H1 (cell line): Measurements from ENCODE around the gene ADRA2C. TPM values are rescaled to one million over a fixed set of nuclear protein-coding genes. Genes with fewer than 3 reads are reported as not detected.

Source experiments
- CTCF ChIA-PET: fragments of 300-600 bp; sonication (Branson Sonifier 250); formaldehyde crosslinking; loops from one replicate; lab custom pipeline; 2021; ENCODE audit not compliant: partially characterized antibody; lab: Charles Lee
- POLR2A ChIA-PET: fragments of 300-600 bp; sonication (Branson Sonifier 250); formaldehyde crosslinking; loops from one replicate; lab custom pipeline; 2021; ENCODE audit warnings: inconsistent platforms; ENCODE audit not compliant: partially characterized antibody; lab: Charles Lee
- DNase-seq, 2 experiments: peaks; one replicate each; pipeline versions ENCODE4 v3.0.0 to v3.0.0-alpha.2; 2010 to 2022; ENCODE audit warnings: low spot score in 2 of 2, low read depth in 1 of 2, mixed read lengths in 1 of 2
- FAIRE-seq: peaks from 2 replicates; lab custom pipeline; 2011; peaks lifted over from hg19 to GRCh38; lab: Jason Lieb, UNC
- H2AFZ ChIP-seq: 2 replicates; pipeline ENCODE4 v1.8.1; 2012; ENCODE audit warnings: low read length, inconsistent platforms
- H2AK5ac ChIP-seq: 2 replicates; pipeline ENCODE4 v1.6.1; 2013; ENCODE audit warnings: low read depth, low read length
- H2BK120ac ChIP-seq: replicated peaks from 2 replicates; pipeline ENCODE3; 2013; ENCODE audit warnings: low read depth, low read length, inconsistent platforms
- H2BK12ac ChIP-seq: 2 replicates; pipeline ENCODE4 v1.6.1; 2013; ENCODE audit warnings: low read depth, low read length
- H2BK15ac ChIP-seq: 2 replicates; pipeline ENCODE4 v1.6.1; 2013; ENCODE audit warnings: low read length
- H2BK20ac ChIP-seq: 2 replicates; pipeline ENCODE4 v1.6.1; 2013; ENCODE audit warnings: low read length
- H2BK5ac ChIP-seq: 2 replicates; pipeline ENCODE4 v1.6.1; 2013; ENCODE audit warnings: low read depth, low read length
- H3K14ac ChIP-seq: 2 replicates; pipeline ENCODE4 v1.6.1; 2013; ENCODE audit warnings: inconsistent platforms; ENCODE audit not compliant: insufficient read length
- H3K18ac ChIP-seq: 2 replicates; pipeline ENCODE4 v1.6.1; 2013; ENCODE audit warnings: low read length; ENCODE audit errors: extremely low read depth
- H3K23ac ChIP-seq: 2 replicates; pipeline ENCODE4 v1.6.1; 2013; ENCODE audit warnings: inconsistent platforms; ENCODE audit not compliant: insufficient read length
- H3K23me2 ChIP-seq: 2 replicates; pipeline ENCODE4 v1.6.1; 2013; ENCODE audit warnings: low read depth, low read length
- H3K27ac ChIP-seq: 2 replicates; pipeline ENCODE4 v1.6.1; 2011; ENCODE audit warnings: low read depth, low read length, inconsistent platforms
- H3K27me3 ChIP-seq, 4 experiments: replicated peaks in 1 of 4; 1 replicate in 1 of 4; 2 replicates in 3 of 4; pipeline versions ENCODE4 v1.6.1 to v1.8.1; 2011 to 2013; ENCODE audit warnings: low read length in 3 of 4, mild to moderate bottlenecking in 3 of 4, inconsistent platforms in 2 of 4, mixed read lengths in 2 of 4, moderate library complexity in 1 of 4; ENCODE audit not compliant: control insufficient read depth in 3 of 4, insufficient read depth in 3 of 4; ENCODE audit errors: extremely low read depth in 1 of 4
- H3K36me3 ChIP-seq, 4 experiments: 2 replicates each; pipeline versions ENCODE4 v1.6.1 to v1.8.1; 2011 to 2013; ENCODE audit warnings: mild to moderate bottlenecking in 4 of 4, low read length in 3 of 4, moderate library complexity in 2 of 4, control low read depth in 1 of 4, inconsistent platforms in 1 of 4; ENCODE audit not compliant: insufficient read depth in 4 of 4, control insufficient read depth in 2 of 4
- H3K4ac ChIP-seq: replicated peaks from 2 replicates; pipeline ENCODE3; 2013; ENCODE audit warnings: low read length, low read depth, mixed read lengths, inconsistent platforms; ENCODE audit not compliant: insufficient read length
- H3K4me1 ChIP-seq, 4 experiments: replicated peaks in 1 of 4; 1 replicate in 1 of 4; 2 replicates in 3 of 4; pipeline versions ENCODE4 v1.6.1 to v1.8.1; 2011 to 2013; ENCODE audit warnings: low read length in 3 of 4, inconsistent platforms in 2 of 4, mixed read lengths in 1 of 4; ENCODE audit not compliant: insufficient read depth in 4 of 4, control insufficient read depth in 3 of 4
- H3K4me2 ChIP-seq, 2 experiments: 2 replicates each; pipeline versions ENCODE4 v1.6.1 to v1.8.1; 2011 to 2013; ENCODE audit warnings: low read depth in 2 of 2, low read length in 2 of 2, control low read depth in 1 of 2, inconsistent platforms in 1 of 2, mild to moderate bottlenecking in 1 of 2; ENCODE audit not compliant: insufficient read depth in 1 of 2
- H3K4me3 ChIP-seq, 4 experiments: fragments of 200-600, 300-600 bp in 1 of 4; sonication (generic), shearing (Covaris generic), sonication (Bioruptor Twin) in 1 of 4; 2 replicates each; pipeline versions ENCODE4 v1.5.1 to v1.8.1; 2011 to 2016; ENCODE audit warnings: low read length in 4 of 4, low read depth in 3 of 4, control low read depth in 2 of 4, inconsistent platforms in 2 of 4, mild to moderate bottlenecking in 2 of 4, mixed read lengths in 1 of 4, moderate library complexity in 1 of 4; ENCODE audit not compliant: insufficient read depth in 2 of 4; ENCODE audit errors: extremely low read depth in 1 of 4
- H3K56ac ChIP-seq: replicated peaks from 2 replicates; pipeline ENCODE3; 2013; ENCODE audit warnings: low read depth, mild to moderate bottlenecking, mixed read lengths, low read length, inconsistent platforms; ENCODE audit not compliant: insufficient read length
- H3K79me1 ChIP-seq: 2 replicates; pipeline ENCODE4 v1.6.1; 2013; ENCODE audit warnings: low read depth, low read length, control low read depth
- H3K79me2 ChIP-seq, 2 experiments: 2 replicates each; pipeline versions ENCODE4 v1.6.1 to v1.8.1; 2012 to 2013; ENCODE audit warnings: low read length in 2 of 2, mild to moderate bottlenecking in 2 of 2, inconsistent platforms in 1 of 2; ENCODE audit not compliant: insufficient read depth in 2 of 2, control insufficient read depth in 1 of 2
- H3K9ac ChIP-seq, 4 experiments: replicated peaks in 1 of 4; 1 replicate in 1 of 4; 2 replicates in 3 of 4; pipeline versions ENCODE4 v1.6.1 to v1.8.1; 2011 to 2013; ENCODE audit warnings: low read depth in 3 of 4, low read length in 3 of 4, control low read depth in 2 of 4, mild to moderate bottlenecking in 2 of 4, moderate library complexity in 2 of 4, inconsistent platforms in 1 of 4; ENCODE audit errors: extremely low read depth in 1 of 4
- H3K9me3 ChIP-seq, 2 experiments: 2 replicates each; pipeline versions ENCODE4 v1.6.1 to v1.8.1; 2012 to 2013; ENCODE audit warnings: mild to moderate bottlenecking in 2 of 2, moderate library complexity in 2 of 2, control low read depth in 1 of 2, inconsistent platforms in 1 of 2, low read depth in 1 of 2, low read length in 1 of 2, mixed read lengths in 1 of 2; ENCODE audit not compliant: insufficient read depth in 2 of 2
- H4K20me1 ChIP-seq, 2 experiments: replicated peaks in 1 of 2; 2 replicates each; pipeline versions ENCODE3 to v1.8.1; 2011 to 2013; ENCODE audit warnings: inconsistent platforms in 2 of 2, low read length in 2 of 2, mild to moderate bottlenecking in 1 of 2; ENCODE audit not compliant: insufficient read depth in 2 of 2, control insufficient read depth in 1 of 2
- H4K5ac ChIP-seq: 2 replicates; pipeline ENCODE4 v1.6.1; 2013; ENCODE audit warnings: low read length, low read depth, mixed read lengths, inconsistent platforms; ENCODE audit not compliant: insufficient read length
- H4K8ac ChIP-seq: 2 replicates; pipeline ENCODE4 v1.8.0; 2013; ENCODE audit warnings: mild to moderate bottlenecking, moderate library complexity, low read length, inconsistent platforms; ENCODE audit not compliant: insufficient read depth; ENCODE audit errors: extremely low read depth
- H4K91ac ChIP-seq: replicated peaks from 2 replicates; pipeline ENCODE3; 2013; ENCODE audit warnings: low read length, mixed read lengths, inconsistent platforms; ENCODE audit not compliant: insufficient read length
- CTCF ChIP-seq, 3 experiments: IDR thresholded peaks; 1 replicate in 2 of 3; 2 replicates in 1 of 3; pipeline versions ENCODE4 v1.5.1 to v1.6.1; 2011; ENCODE audit warnings: low read length in 3 of 3, mild to moderate bottlenecking in 3 of 3, inconsistent platforms in 2 of 3, low read depth in 1 of 3, moderate library complexity in 1 of 3; ENCODE audit not compliant: insufficient read depth in 1 of 3; ENCODE audit errors: control extremely low read depth in 1 of 3
- HDAC2 ChIP-seq, 2 experiments: fragments of 300-600 bp in 1 of 2; sonication (generic) in 1 of 2; IDR thresholded peaks; 2 replicates each; pipeline ENCODE4 v1.6.1; 2011 to 2012; ENCODE audit warnings: low read depth in 2 of 2, low read length in 2 of 2, mild to moderate bottlenecking in 2 of 2, moderate library complexity in 2 of 2, borderline replicate concordance in 1 of 2, inconsistent platforms in 1 of 2
- KDM1A ChIP-seq: fragments of 200-600, 300-600 bp; sonication (generic); IDR thresholded peaks from 2 replicates; pipeline ENCODE4 v1.7.1; 2016; ENCODE audit warnings: mild to moderate bottlenecking, low read length, borderline replicate concordance
- MAFK ChIP-seq: IDR thresholded peaks from 2 replicates; pipeline ENCODE4 v1.6.1; 2012; ENCODE audit warnings: low read depth, mild to moderate bottlenecking, improper control_type of control experiment, low read length
- TBP ChIP-seq: IDR thresholded peaks from 2 replicates; pipeline ENCODE4 v1.6.1; 2011; ENCODE audit warnings: low read depth, low read length, improper control_type of control experiment
- TEAD4 ChIP-seq: IDR thresholded peaks from 2 replicates; pipeline ENCODE4 v1.6.1; 2012; ENCODE audit warnings: low read depth, low read length, inconsistent platforms, mixed read lengths
- WGBS, 2 experiments: shearing (Covaris generic) in 1 of 2; methylation state at CpG; one replicate each; pipeline versions ENCODE4 v1.1.6 to v1.1.7; 2013 to 2015; ENCODE audit warnings: low lambda C conversion rate in 2 of 2, mixed read lengths in 2 of 2, inconsistent platforms in 1 of 2, low coverage in 1 of 2, missing lambda C conversion rate in 1 of 2; ENCODE audit not compliant: insufficient replicate concordance in 2 of 2, insufficient coverage in 1 of 2, insufficient read length in 1 of 2; ENCODE audit errors: extremely low coverage in 1 of 2, missing lambda C conversion rate in 1 of 2; 5-methylcytosine and 5-hydroxymethylcytosine counted together
- polyA plus RNA-seq, 7 experiments: library from polyadenylated mRNA; depleted of rRNA in 3 of 7; stranded (reverse) in 5 of 7; unstranded in 2 of 7; fragments of >200 nt in 5 of 7; fragments of 200-250 nt in 2 of 7; gene quantifications; 1 replicate in 5 of 7; 2 replicates in 1 of 7; 4 replicates in 1 of 7; pipeline versions ENCODE4 v1.2.1 to v1.2.3, GENCODE V29; 2011 to 2013; ENCODE audit warnings: missing spikeins in 2 of 7, mixed read lengths in 2 of 7
- total RNA-seq: library from RNA; stranded (reverse); fragmentation: NEBNext Ultra II Directional; extraction: Animal tissue kit (Norgen Biotek cat#: 25700); gene quantifications from 2 replicates; pipeline ENCODE4 v1.2.1, GENCODE V29; 2021
- TF ChIP-seq, protein P1 (sequence below): IDR thresholded peaks from 2 replicates; pipeline ENCODE4 v1.6.1; 2011; ENCODE audit warnings: low read length, improper control_type of control experiment

ADRA2C gene
- total and polyA plus RNA-seq, 2 of the 8 experiments (the other 6 are each of a cell fraction or from before 2014, with no cell fraction given) = 14.6 to 14.8 TPM

DNA sequence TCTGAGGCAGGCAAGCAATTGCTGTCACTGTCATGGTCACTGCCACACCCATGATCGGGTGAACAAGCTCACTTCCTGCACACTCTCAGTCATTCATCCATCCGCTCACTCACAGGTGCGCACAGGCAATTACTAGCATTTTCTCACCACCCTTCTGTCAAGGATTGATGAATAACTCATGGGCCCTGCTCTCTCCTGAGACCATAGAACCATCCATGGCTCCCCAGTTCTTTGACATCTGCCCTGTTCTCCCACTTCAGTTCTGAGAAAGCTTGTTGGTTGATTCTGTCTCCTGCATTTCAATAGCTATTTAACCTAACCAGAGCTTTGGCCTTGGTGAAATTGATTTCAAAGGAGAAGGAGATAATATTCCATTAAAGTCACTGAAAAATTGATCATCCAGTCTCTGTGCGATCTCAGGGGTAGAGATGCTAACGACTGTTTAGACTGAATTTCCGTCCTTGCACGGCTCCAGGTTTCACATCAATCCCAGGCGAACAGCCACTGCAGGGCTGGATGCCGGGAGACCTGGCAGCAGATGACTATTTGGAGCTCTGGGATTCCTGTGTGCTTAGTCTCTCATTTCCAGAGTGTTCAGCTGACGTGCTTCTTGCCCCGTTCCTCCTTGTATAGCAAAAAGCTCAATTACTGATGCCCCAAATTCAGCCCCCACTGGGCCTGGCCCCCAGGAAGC lies 36.9 kb upstream of the ADRA2C start:
- Histone ChIP-seq H3K9me3 (no peaks in the 10 kb centered on the region), H3K36me3 (no peaks in the 10 kb centered on the region), H3K4ac (no peak overlapping the region), H2BK15ac (no peak overlapping the region), H3K9ac (no peak overlapping the region), H4K20me1 (no peaks in the 10 kb centered on the region), H3K4me1 (peaks cover 0 to 47% (median 27%) of the 10 kb centered on the region in 4 experiments; a peak in 6 of 7 replicates), H2AK5ac (no peak overlapping the region), H4K5ac (no peak overlapping the region), H3K4me2 (no peak overlapping the region), H3K79me2 (no peaks in the 10 kb centered on the region), H2AFZ (no peak overlapping the region), H2BK20ac (no peak overlapping the region), H3K18ac (no peak overlapping the region), H2BK12ac (peak overlapping the region; percentile 77; the same call in 1 of the 2 replicates), H2BK120ac (no peak overlapping the region), H3K23ac (no peak overlapping the region), H3K23me2 (peaks cover 3% of the 10 kb centered on the region; the same call in 1 of the 2 replicates), H3K4me3 (no peak overlapping the region), H2BK5ac (no peak overlapping the region), H3K27me3 (peaks cover 0 to 19% (median 16%) of the 10 kb centered on the region in 4 experiments; a peak in 5 of 7 replicates), H4K91ac (no peak overlapping the region), H3K56ac (no peak overlapping the region), H3K27ac (no peak overlapping the region), H4K8ac (no peak overlapping the region), H3K79me1 (no peaks in the 10 kb centered on the region), H3K14ac (no peak overlapping the region)
- FAIRE-seq (no peak), DNase-seq (no peak)
- POLR2A ChIA-PET = interaction anchor here (0.9 to 1.6 kb wide), 5 partner anchors 11 to 36 kb away, joined by 3 to 6 read pairs (median 3); no protein-coding TSS in a partner anchor
- CTCF ChIA-PET = interaction anchor here (0.6 to 3.4 kb wide), 20 partner anchors 10 to 216 kb away, joined by 3 to 25 read pairs (median 3); no protein-coding TSS in a partner anchor
- 83% methylated on average over 11 of the region's 11 CpGs; no CpG with 5 or more reads in 1 of the 2 experiments for WGBS, 2 experiments
- TF ChIP-seq KDM1A (peak; percentile 98), HDAC2 (IDR thresholded peaks at IDR 0.05; ENCODE audit: borderline replicate concordance in 1 of 2, low read depth in 2 of 2, low read length in 2 of 2) (peak in 1 of 2 experiments; percentile 99; a peak in 2 of 4 replicates), TBP (no peak), CTCF (IDR thresholded peaks at IDR 0.05; ENCODE audit: control extremely low read depth in 1 of 3, insufficient read depth in 1 of 3, low read depth in 1 of 3, low read length in 3 of 3) (no peak), MAFK (no peak), TEAD4 (no peak)
- TF ChIP-seq, protein P1, sequence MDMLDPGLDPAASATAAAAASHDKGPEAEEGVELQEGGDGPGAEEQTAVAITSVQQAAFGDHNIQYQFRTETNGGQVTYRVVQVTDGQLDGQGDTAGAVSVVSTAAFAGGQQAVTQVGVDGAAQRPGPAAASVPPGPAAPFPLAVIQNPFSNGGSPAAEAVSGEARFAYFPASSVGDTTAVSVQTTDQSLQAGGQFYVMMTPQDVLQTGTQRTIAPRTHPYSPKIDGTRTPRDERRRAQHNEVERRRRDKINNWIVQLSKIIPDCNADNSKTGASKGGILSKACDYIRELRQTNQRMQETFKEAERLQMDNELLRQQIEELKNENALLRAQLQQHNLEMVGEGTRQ = no peak
